ENCODE results near the gene NPAS3.

DNA sequence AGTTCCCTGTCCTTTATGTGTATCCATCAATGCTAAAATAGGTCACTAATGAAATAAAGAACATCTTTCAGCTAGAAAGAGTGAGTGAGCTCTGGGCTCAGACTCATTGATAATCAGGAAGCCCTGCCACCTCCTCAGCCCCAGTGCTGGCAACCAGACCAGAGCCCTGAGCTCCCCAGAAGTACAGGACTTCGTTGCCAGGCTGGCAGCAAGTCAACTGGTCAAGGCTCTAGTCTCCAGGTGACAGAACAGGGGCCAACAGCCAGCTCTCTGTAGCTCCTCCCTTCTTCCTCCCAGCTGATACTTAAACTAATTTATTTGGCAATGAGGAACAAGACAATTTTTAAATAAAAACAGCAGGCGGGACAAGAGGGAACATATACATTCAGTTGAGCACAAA is 866.9 kb downstream of the NPAS3 start:
- TF ChIP-seq POLR2AphosphoS5 (IDR thresholded peaks at IDR 0.05; ENCODE audit: borderline replicate concordance, low read depth, low read length) (no peak), EZH2 (IDR thresholded peaks at IDR 0.05) (no peak)
